Ascending aorta (tissue), 2 donors: ENCODE data around the gene CALN1. TPM values are rescaled to one million over a fixed set of nuclear protein-coding genes. Genes with fewer than 3 reads are reported as not detected.

Experiments used
- DNase-seq, 2 donors: peaks; one replicate each; pipeline ENCODE4 v3.0.0-alpha.2; 2019; ENCODE audit warnings: low spot score in 2 of 2
- H3K27ac ChIP-seq, 2 donors: fragments of 200-600 bp; sonication (generic); one replicate each; pipeline ENCODE4 v1.5.1; 2016 to 2017; ENCODE audit warnings: mild to moderate bottlenecking in 1 of 2
- H3K27me3 ChIP-seq: fragments of 200-600 bp; sonication (generic); one replicate; pipeline ENCODE4 v1.5.1; 2017
- H3K36me3 ChIP-seq, 2 donors: fragments of 200-600 bp; sonication (generic); one replicate each; pipeline ENCODE4 v1.5.1; 2016
- H3K4me1 ChIP-seq, 2 donors: fragments of 200-600 bp; sonication (generic); one replicate each; pipeline ENCODE4 v1.5.1; 2016 to 2017; ENCODE audit warnings: mild to moderate bottlenecking in 1 of 2
- H3K4me3 ChIP-seq, 2 donors: fragments of 200-600 bp; sonication (generic); one replicate each; pipeline ENCODE4 v1.5.1; 2016 to 2017; ENCODE audit warnings: mild to moderate bottlenecking in 1 of 2
- H3K9me3 ChIP-seq, 2 donors: fragments of 200-600 bp; sonication (generic); one replicate each; pipeline ENCODE4 v1.5.1; 2016
- intact Hi-C: fragments of 100-400 bp; cut with DNase I; formaldehyde crosslinking; loops from one replicate; pipeline ENCODE4 v1.15.1; 2023
- total RNA-seq: library from RNA; depleted of rRNA; stranded (reverse); fragments of >200 nt; gene quantifications from one replicate; pipeline ENCODE4 v1.1.0, GENCODE V29; 2016
- TF ChIP-seq, protein P1 (sequence below), 3 experiments: fragments of 200-600 bp in 2 of 3; fragments of 450-650 bp in 1 of 3; sonication (generic) in 2 of 3; IDR thresholded peaks; one replicate each; pipeline ENCODE4 v1.5.1; 2016 to 2019; ENCODE audit warnings: antibody characterized with exemption in 3 of 3, mild to moderate bottlenecking in 1 of 3, moderate library complexity in 1 of 3

CALN1 gene
- total RNA-seq, 1 donor from 2014 or later, result 1.2 TPM

DNA sequence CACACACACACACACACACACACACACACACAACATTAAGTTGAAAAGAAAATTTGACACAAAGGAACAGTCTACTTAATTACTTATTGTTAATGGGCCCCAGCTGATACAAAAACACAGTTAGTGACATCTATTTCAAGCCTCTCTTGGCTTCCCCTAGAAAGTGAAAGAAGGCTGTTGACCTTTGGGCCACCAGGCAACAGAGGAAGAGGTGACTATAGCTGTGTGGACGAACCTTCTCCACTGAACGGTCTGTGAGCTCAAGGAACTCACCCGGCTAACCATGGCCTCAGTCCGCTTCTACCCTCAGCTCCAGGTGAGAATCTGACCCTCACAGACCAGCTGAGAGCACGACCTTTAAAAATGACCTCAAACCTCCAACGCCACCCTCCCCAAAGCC lies 32.9 kb upstream of the CALN1 start:
- H3K27ac ChIP-seq, result no peak overlapping the region
- no peak for DNase-seq

DNA sequence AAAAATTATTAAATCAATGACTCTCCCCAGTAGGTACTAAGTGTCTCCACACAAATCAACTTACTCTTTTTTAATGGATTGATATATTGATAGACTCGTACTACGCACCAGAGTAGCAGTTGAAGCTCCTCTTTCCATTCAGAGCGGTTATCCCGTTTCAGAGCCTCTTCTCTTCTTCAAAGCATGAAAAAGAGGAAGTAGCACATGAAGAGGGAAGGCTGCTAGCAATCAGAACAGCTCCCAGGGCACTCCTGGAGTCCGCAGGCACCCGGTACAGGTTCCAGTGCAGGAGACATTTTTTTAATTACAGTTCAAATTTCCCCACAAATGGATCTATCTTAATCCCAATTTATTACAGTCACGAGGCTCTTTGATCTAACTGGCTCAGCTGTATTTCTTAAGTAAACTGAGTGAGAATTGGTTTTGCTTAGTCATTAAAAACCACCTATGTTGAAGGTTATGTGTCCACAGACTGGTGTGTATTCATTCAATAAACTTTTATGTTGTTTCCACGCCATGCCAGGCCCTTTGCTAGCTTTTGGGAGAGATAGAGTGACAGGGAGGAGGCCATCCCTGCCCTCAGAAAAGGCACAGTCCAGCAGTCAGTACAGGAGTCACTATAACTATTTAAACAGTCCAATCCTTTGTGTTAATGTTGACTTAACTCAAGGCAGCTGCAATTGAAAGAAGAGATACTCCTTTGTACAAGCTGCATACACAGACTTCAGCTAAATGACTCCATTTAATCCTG lies 32.1 kb upstream of the CALN1 start:
- no peaks in the 10 kb centered on the region for H3K36me3 ChIP-seq
- no peaks in the 10 kb centered on the region for H3K27me3 ChIP-seq
- no peak for DNase-seq
- no peak overlapping the region for H3K27ac ChIP-seq
- H3K4me1 ChIP-seq, result no peaks in the 10 kb centered on the region
- intact Hi-C loops, result no loop called here
- H3K4me3 ChIP-seq, result no peak overlapping the region
- no peaks in the 10 kb centered on the region for H3K9me3 ChIP-seq
- TF ChIP-seq, protein P1, sequence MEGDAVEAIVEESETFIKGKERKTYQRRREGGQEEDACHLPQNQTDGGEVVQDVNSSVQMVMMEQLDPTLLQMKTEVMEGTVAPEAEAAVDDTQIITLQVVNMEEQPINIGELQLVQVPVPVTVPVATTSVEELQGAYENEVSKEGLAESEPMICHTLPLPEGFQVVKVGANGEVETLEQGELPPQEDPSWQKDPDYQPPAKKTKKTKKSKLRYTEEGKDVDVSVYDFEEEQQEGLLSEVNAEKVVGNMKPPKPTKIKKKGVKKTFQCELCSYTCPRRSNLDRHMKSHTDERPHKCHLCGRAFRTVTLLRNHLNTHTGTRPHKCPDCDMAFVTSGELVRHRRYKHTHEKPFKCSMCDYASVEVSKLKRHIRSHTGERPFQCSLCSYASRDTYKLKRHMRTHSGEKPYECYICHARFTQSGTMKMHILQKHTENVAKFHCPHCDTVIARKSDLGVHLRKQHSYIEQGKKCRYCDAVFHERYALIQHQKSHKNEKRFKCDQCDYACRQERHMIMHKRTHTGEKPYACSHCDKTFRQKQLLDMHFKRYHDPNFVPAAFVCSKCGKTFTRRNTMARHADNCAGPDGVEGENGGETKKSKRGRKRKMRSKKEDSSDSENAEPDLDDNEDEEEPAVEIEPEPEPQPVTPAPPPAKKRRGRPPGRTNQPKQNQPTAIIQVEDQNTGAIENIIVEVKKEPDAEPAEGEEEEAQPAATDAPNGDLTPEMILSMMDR (IDR thresholded peaks at IDR 0.05), result no peak

More for the DNA sequence above, 32.9 kb upstream of the CALN1 start:
- no peaks in the 10 kb centered on the region for H3K4me1 ChIP-seq
- H3K4me3 ChIP-seq, result no peak overlapping the region
- no peaks in the 10 kb centered on the region for H3K9me3 ChIP-seq
- intact Hi-C loops, result no loop called here
- TF ChIP-seq, protein P1 (IDR thresholded peaks at IDR 0.05), result no peak
- H3K36me3 ChIP-seq, result no peaks in the 10 kb centered on the region
- H3K27me3 ChIP-seq, result no peaks in the 10 kb centered on the region

DNA sequence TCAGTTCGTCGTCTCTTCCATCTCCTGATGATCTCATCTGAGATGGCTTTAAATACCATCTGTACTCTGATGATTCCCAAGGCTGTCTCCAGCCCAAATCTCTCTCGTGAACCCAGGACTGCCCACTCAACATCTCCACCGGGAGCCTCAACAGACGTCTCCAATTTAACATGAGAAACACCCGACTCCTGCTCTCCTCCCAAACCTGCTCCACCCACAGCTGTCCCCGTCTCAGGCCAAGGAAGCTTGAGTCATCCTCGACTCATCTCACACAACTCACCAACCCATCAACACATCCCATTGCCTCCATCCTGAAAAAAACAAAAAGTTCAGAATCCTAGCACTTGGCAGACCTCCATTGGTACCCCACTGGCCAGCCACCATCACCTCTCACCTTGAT lies 29.7 kb upstream of the CALN1 start:
- Histone ChIP-seq H3K27ac (no peak overlapping the region), H3K27me3 (no peaks in the 10 kb centered on the region), H3K4me1 (no peaks in the 10 kb centered on the region), H3K9me3 (no peaks in the 10 kb centered on the region), H3K36me3 (no peaks in the 10 kb centered on the region), H3K4me3 (no peak overlapping the region)
- DNase-seq, result no peak
- TF ChIP-seq, protein P1 (IDR thresholded peaks at IDR 0.05), result no peak
- intact Hi-C loops, result no loop called here

DNA sequence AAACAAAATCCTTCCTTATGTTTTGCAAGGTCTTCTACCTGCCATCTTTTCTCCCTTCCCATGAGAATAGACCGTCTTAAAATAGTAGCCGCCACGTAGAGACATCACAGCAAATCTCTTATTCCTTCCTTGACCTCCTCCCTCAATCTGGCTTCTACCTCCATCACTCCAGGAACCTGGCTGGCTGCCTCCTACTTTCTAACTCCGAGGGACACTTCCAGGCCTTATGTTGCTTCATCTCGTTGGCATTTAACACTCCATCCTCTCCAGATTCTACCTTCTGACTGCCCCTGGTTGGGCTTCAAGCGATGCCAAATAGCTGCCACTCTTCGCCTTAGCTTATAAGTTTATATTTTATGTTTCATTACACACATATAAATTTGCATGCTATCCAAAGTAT lies 26.4 kb upstream of the CALN1 start:
- intact Hi-C loops, result no loop called here
- Histone ChIP-seq H3K36me3 (no peaks in the 10 kb centered on the region), H3K4me3 (no peak overlapping the region), H3K9me3 (no peaks in the 10 kb centered on the region), H3K4me1 (no peaks in the 10 kb centered on the region), H3K27me3 (no peaks in the 10 kb centered on the region), H3K27ac (no peak overlapping the region)
- TF ChIP-seq, protein P1 (IDR thresholded peaks at IDR 0.05), result no peak
- no peak for DNase-seq

DNA sequence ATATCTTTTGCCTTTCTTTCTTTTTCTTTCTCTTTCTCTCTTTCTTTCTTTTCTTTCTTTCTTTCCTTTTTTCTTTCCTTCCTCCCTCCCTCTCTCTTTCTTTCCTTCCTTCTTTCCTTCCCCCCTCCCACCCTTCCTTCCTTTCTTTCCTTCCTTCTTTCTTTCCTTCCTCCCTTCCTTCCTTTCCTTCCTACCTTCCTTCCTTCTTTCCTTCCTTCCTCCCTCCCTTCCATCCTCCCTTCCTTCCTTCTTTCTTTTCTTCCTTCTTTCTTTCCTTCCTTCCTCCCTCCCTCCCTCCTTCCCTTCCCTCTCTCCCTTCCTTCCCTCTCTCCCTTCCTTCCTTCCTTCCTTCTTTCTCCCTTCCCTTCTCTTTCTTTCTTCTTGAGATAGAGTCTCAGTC lies 25.5 kb upstream of the CALN1 start:
- Histone ChIP-seq H3K27ac (no peak overlapping the region), H3K4me1 (no peaks in the 10 kb centered on the region), H3K4me3 (no peak overlapping the region), H3K9me3 (no peaks in the 10 kb centered on the region), H3K36me3 (no peaks in the 10 kb centered on the region), H3K27me3 (no peaks in the 10 kb centered on the region)
- DNase-seq, result no peak
- TF ChIP-seq, protein P1 (IDR thresholded peaks at IDR 0.05), result no peak
- intact Hi-C loops, result no loop called here
